GM21723 (cell line): ENCODE measurements around the gene SNCG.
"Not testable (repeated sequence)": the region's sequence is repeated elsewhere in the genome, so short reads cannot be mapped to it uniquely, and the experiment has no call there.

ENCODE experiments used
- ATAC-seq: cut with Tn5 transposase; IDR thresholded peaks from one replicate; pipeline ENCODE4 v1.9.1; 2021; ENCODE audit warnings: mild to moderate bottlenecking, moderate library complexity; ENCODE audit not compliant: unreplicated experiment

The SNCG gene

DNA sequence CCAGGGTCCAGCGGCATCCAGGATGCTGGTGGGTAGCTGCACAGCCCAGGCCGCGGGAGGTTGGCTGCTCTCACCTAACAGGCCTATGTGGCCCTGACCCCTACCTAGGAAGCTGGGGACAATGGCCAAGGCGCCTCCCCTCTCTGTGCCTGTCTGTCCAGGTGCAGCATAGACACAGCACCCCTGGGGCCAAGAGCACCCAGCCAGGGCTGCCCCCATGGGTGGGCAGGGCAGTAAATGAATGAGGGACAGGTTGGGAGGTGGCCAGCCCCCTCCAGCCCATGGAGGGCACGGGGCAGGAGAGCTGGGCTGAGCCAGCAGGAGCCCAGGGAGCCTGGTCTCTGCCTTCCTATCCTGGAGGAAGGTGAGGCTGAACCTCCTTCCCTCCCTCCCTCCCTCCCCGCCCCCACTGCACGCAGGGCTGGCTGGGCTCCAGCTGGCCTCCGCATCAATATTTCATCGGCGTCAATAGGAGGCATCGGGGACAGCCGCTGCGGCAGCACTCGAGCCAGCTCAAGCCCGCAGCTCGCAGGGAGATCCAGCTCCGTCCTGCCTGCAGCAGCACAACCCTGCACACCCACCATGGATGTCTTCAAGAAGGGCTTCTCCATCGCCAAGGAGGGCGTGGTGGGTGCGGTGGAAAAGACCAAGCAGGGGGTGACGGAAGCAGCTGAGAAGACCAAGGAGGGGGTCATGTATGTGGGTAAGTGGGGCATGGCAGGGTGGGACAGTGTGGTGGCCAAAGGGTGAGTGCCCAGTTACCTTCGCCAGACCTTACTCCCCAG, at the start of gene SNCG:
TSS of gene SNCG (plus strand) at position 484 of the 785 bp plus-strand sequence. CDS start at position 583, 99 bp downstream.
- no peak for ATAC-seq

DNA sequence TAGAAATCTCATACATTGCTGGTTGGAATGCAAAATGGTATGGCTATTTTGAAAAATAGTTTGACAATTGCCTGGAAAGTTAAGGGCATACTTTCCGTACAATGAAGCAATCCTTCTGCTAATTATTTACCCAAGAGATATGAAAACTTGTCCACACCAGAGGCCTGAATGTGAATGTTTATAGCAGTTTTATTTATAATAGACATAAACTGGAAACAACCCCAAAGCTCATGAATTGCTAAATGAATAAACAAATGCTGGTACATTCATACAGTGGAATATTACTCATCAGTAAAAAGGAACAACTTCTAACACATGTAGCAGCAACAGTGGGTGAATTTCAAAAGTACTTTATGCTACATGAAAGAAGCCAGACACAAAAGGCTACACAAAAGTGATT, 43.7 kb upstream of the SNCG start:
- ATAC-seq, result no peak

DNA sequence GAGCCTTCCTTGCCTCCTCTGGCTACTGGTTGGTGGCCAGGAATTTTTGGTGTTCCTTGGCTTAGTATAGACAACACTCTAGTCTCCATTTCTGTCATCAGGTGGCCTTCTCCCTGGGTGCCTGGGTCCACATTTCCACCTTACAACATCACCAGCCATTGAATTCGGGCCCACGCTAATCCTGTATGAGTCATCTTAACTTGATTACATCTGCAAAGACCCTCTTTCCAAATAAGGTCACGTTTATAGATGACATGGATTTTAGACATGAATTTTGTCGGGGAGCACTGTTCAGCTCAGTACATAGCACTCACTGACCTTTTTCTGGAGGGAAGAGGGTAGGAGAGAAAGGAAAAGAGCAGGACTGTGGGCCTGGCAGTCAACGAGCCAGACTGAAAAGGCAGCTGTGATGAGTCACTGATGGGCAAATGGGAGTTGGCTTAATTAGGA, 40.4 kb upstream of the SNCG start:
- ATAC-seq, result no peak

DNA sequence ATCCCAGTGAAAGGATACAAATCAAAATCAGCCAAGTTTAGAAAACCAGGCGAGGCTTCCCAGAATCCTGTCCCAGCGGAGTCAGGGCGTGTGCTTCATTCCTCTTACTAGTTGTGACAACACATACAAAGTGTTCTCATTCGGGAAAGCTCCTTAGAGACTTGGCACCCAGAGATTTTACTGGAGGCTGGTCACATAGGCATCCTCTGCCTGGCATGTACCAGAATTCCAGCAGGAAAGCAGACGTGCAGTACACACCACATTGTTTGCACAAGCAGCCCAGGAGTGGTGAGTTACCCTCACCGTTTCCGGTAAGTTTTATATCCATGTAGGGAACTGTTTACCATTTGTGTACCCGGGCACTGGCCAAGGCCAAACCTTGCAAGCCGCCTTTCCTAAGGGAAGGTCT, 35.8 kb upstream of the SNCG start:
- ATAC-seq, result no peak

DNA sequence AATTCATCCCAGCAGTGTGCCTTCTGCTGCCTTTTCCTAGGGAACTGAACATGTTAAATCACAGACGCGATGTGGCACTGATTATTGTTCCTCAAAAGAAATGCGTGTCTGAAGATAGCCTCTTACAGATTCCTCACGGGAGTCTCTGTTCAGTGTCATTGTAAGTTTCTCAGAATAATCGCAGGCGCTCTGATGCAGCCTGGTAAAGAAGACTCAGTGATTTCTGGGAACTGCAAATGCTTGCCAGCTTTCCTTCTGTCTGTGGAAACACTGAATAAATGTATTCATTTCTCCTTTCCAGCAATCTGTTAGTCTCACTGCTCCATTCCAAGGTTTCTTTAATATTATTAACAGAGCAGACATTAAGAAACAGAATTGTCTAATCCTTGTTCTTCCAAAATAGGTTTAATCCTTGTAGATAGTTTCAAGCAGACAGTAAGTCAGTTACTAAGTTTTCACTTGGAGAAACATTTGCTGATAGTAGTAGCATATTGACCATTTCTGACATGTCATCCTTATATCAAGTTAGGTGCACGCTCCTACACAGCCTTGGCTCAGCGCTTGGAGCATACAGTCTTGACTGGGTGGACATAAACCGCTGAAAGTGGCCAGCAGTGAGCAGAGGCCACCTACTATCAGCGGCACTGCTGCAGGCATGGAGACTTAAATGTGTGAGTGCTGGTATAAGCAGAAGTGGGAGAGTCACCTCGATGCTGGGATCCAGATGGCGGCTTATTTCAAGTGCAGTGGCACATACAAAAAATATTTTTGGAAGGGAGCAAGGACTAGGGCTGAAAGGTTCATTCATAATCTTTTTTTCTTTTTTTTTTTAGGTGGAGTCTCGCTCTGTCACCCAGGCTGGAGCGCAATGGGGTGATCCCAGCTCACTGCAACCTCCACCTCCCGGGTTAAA, 28.7 kb upstream of the SNCG start:
- ATAC-seq, result no peak

DNA sequence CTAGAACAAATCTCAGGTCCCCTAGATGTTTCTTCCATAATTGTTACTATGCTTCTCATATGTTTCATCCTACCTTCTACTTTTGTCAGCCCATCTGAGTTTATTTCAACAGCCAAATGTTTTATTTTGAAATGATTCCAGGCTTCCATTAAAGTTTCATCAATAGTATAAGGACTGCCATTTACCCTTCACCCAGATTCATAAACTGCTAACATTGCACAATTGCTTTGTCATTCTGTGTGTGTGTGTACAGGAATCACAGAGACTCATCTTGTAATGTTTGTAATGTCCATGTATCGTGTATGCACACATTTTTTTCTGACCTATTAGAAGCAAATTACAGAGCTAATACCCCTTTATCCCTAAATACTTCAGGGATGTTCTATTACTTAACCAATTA, 26.5 kb upstream of the SNCG start:
- no peak for ATAC-seq

DNA sequence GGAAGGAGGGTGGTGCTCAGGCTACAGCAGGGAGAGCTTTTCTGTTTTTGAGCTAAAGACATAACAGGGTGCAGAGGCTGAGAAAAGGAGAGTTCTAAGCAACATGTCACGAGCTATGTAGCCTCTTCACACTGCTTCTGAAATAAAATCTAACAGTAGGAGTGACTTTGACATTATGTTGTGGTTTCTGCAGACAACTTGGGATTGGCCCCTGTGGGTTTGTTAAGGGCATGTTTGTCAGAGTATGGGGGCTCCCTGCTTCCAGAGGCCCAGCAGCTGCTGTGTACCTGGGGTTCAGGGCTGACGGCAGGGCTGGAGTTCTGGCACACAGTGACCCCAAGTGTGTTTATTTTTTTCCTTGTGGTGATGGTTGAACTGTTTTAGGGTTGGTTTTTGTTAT, 25.7 kb upstream of the SNCG start:
- no peak for ATAC-seq

DNA sequence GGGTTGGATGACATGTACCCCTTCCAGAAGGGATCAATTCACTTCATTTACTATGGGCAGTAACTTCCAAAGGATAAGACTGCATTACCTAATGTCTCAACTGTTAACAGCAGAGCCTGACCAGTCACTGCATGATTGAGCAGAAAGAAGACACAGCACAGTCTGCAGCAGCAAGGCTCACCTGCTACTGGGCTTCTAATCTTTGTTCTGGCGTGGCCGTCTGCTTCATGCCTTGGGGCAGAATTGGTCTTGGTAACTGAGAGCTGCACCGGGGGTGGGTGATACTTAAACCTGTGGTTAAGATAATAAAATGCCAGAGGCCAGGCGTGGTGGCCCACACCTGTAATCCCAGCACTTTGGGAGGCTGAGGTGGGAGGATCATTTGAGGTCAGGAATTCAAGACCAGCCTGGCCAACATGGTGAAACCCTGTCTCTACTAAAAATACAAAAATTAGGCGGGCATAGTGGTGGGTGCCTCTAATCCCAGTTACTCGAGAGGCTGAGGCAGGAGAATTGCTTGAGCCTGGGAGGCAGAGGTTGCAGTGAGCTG, 24.2 kb upstream of the SNCG start:
- ATAC-seq, result not testable (repeated sequence)

DNA sequence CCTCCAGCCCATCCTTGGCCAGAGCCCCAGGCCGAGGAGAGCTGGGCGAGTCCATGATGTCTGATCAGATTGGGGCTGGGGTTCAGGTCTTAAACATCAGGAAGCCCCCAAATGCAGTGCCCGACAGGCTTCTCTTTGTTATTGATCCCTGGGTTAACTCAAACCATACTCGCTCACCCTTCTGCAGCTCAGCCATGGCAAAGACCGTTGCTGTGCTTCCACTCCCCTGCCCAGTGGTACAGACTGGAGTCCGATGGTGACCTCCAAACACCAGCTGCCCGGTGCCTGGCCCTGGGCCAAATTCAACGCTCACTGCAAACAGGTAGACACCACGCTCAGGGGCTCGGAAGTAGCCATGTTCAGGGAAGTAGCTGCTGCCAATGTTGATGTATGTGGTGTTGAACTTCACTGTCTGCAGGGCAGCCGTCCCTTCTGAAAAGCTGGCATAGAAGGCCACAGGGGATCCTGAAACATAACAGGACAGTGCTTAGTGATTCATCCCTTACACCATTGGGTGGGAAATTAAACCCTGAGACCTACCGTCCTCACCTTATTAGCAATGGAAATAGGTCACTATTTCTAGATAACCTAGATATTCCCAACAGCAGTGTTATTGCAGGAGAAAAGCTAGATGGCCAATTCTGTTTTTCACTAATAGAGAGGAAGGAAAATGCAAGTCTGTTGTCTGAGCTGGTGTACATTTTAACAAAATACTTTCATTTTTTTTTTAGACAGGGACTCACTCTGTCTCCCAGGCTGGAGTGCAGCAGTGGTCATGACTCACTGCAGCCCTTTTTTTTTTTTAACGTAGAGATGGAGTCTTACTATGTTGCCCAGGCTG, 21.5 kb upstream of the SNCG start:
- no peak for ATAC-seq

DNA sequence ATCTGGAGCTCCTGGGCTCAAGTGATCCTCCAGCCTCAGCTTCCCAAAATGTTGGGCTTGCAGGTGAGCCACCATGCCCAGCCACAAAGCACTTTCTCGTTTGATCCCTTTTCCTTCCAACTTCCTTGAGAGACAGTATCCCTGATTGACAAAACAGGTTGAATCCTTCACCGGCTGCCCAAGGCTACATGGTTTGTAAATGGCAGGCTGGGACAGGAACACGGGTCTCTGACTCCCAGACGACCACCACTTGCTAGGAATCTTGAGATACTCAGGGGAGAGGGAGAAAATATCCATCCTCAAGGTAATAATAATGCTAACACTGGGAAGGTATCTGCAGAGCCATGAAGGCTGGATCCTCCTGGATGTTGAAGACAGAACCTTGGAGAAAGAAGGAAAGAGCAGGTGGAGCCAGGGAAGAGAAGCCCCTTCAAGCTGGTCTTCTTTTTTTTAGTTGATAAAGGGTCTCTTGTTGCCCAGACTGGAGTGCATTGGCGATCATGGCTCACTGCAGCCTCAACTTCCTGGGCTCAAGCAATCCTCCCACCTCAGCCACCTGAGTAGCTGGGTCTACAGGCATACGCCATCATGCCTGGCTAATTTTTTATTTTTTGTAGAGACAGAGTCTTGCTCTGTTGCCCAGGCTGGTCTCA, 20.8 kb upstream of the SNCG start:
- no peak for ATAC-seq

DNA sequence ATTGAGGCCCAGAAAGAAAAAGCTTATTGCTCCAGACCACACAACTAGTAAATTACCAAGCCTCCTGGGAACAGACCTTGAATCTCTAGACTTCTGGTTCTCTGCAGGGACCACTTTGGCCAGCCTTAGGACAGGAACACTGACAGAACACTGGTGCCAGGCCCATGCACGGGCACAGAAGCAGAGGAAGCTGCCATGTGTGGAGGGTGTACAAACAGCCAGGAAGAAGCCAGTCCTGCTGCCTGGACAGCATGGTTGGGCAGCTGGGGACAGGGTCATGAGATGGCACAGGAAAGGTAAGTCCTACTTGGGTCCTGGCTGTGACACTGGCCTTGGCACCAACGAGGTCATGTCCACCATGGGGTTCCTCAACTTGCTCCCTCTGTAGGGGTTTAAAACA, 20.1 kb upstream of the SNCG start:
- no peak for ATAC-seq

DNA sequence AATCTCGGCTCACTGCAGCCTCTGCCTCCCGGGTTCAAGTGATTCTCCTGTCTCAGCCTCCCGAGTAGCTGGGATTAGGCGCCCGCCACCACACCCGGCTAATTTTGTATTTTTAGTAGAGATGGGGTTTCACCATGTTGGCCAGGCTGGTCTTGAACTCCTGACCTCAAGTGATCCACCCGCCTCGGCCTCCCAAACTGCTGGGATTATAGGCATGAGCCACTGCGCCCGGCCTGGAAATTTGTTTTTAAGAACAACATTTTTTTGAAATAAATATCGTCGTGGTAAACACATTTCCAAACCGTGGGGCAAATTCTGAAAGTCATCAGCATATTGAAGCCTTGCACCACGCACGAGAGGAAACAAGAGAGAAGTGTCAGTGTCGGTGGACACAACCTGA, 18.3 kb upstream of the SNCG start:
- ATAC-seq, result not testable (repeated sequence)

DNA sequence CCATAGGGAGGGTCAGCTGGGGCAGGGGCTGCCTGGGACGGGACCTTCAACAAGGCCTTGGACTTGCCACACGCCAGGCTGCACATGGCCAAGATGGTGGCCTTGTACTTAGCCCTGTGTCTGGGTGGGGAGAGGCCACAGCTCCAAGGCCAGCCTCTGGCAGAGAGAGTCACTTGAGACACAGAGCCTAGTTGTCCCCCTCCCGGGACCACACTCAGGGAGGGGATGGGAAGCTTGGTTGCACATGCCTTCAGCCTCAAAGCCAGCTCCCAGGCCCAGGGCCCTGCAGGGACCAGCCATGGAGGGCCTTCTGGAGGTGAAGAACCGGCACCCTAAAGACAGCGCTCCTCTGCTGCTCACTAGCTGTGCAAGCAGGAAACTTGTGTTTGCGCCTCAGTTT, 17.7 kb upstream of the SNCG start:
- no peak for ATAC-seq

DNA sequence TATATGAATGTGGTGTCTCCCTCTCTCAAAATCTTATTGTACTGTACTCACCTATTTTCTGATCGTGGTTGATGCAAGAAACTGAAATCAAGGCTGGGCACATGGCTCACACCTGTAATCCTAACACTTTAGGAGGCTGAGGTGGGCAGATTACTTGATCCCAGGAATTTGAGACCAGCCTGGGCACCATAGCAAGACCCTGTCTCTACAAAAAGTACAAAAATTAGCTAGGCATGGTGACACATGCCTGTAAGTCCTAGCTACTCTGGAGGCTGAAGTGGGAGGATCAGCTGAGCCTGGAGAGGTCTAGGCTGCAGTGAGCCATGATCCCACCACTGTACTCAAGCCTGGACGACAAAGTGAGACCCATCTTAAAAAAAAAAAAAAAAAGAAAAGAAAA, 17.0 kb upstream of the SNCG start:
- ATAC-seq, result no peak

DNA sequence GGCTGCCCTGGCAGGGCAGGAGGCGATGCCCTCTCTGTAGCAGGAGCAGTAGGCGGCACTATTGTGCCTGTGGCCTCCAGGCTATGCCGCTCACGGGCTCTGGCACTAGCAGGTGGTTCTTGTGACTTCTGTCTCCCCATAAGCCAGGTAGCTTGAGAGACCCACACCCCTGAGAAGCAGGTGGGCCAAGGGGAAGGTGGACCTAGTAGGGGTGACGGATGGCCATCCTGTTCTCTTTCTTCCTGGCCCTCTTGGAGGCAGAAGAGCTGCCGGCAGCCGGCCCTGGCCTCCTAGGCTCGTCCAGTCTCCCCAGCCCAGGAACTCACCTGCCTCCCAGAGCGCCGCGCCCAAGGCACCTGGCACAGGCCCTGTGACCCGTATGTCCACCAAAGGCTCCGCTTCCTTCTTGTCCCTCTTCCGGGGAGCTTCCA, 16.4 kb upstream of the SNCG start:
- ATAC-seq, result no peak

DNA sequence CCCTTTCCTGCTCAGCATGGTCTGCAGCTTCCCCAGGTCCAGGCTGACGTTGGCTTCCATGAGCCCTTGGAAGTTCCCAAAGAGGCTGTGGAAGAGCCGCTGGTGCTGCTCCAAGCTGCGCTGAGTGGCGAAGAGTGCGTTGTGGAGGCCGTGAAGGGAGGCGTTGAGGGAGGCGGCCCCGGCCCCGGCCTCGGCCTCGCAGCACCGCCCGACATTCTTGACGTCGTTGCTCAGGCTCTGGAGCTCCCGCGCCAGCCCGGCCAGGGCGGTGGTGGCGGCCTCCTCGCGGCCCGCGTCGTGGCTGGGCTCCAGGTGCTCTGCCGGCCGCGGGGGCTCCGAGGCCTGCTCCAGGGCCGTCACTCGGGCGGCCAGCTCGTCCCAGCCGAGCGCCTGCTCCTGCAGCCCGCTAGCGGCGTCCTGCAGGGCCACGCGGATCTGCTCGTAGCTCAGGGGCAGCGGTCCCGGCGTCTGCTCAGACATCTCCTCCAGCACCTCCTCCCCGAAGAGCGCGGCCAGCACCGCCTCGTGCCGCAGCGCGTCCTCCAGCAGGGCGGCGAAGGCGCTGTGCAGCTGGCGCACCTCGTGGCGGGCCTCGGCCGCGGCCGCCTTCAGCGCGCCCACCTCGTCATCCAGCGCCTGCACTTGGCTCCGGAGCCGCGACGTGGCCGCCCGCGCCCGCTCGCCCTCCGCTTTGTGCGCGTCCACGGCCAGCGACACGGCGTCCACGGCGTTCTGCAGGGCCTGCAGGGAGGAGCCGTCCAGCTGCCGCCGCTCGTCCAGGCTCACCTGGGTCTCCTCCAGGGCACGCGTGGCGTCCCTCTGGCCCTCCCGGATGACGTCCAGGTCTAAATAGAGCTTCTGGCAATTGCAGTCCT, 15.7 kb upstream of the SNCG start:
- ATAC-seq, result no peak

DNA sequence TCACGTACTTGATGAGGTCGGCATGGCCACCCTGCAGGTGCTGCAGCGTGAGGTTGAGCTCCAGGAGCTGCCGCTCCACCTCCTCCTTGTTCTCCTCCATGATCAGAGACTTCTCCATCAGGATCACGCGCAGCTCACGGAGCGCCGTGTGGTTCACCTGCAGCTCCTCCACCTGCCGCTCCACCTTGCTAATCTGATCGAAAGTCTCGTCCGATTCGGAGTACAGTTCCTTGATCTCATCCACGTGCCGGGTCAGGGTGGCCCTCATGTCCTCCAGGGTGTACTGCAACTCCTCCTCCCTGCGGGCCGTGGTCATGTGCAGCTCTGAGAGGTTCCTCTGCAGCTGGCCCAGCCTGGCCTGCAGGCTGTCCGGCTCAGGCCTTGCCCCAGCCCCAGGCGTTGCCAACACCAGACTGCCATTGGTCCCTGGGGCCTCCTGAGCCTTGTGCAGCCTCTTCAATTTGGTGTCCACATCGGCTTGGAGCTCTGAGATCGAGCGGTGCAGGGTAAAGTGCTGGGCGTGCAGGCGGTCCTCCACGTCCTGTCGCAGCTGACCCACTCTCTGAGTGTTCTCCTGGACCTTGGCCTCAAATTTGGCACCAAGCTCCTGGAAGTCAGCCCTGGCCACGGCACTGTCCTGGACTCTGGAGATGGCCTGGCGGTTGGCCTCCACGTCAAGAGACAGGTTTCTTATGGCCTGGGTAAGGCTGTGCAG, 14.9 kb upstream of the SNCG start:
- ATAC-seq, result no peak

DNA sequence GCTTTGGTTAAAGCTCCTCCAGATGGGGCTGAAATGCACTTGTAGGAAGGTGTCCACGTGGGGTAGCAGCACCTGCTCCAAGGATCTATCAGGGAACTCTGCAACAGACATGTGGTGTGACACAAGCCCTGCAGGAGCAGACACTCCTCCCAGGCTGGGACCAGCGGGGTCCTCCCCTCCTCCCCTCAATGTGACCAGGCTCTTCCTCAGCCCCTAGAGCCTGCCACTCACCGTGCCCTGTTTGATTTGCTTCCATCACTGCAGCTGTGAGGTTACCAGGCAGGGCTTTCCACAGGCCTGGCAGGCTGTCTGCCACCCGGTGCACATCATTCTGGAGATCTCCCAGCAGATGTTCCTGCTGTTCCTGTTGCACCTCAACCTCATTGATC, 14.4 kb upstream of the SNCG start:
- ATAC-seq, result no peak

DNA sequence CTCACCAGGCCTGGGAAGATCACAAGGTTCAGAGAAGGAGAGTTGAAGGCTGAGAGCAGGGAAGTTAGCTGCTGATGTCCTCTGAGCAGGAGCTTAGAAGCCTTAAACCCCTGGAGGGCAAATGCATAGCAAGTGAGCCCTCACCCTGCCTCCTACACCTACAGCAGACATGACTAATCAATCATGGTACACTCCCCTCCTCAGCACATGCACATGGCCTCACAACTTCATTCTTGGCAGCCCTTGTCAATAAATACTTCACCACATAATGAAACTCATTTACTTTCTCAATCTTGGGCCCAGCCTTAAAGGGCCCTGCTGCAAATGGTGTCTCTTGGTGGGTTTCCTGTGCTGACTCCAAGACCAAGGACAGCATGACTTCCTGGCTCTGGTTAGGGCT, 13.9 kb upstream of the SNCG start:
- ATAC-seq, result no peak
